K562 (cell line): ENCODE results near the gene HSPA1B. TPM values are rescaled to one million over a fixed set of nuclear protein-coding genes. Genes with fewer than 3 reads are reported as not detected.

ENCODE experiments used
- ATF6 ChIP-seq: sonication (generic); formaldehyde crosslinking; IDR thresholded peaks from 2 replicates; pipeline ENCODE4 v1.4.0; 2020; ENCODE audit warnings: mild to moderate bottlenecking, missing genetic modification reagents
- CBFB ChIP-seq: sonication (generic); formaldehyde crosslinking; IDR thresholded peaks from 2 replicates; pipeline ENCODE4 v1.4.0; 2020; ENCODE audit warnings: mild to moderate bottlenecking, missing genetic modification reagents
- CREB1 ChIP-seq, 2 experiments: sonication (generic) in 1 of 2; formaldehyde crosslinking in 1 of 2; IDR thresholded peaks; 2 replicates each; pipeline versions ENCODE4 v1.6.1 to v1.8.0; 2012 to 2022; ENCODE audit warnings: inconsistent platforms in 1 of 2, mild to moderate bottlenecking in 1 of 2, missing genetic modification reagents in 1 of 2, moderate library complexity in 1 of 2
- DNMT1 ChIP-seq: fragments of 450-650 bp; IDR thresholded peaks from 2 replicates; pipeline ENCODE4 v1.6.1; 2016; ENCODE audit warnings: antibody characterized with exemption, mild to moderate bottlenecking
- FOXK2 ChIP-seq, 2 experiments: fragments of 450-650 bp; IDR thresholded peaks in 1 of 2; conservative IDR thresholded peaks in 1 of 2; 2 replicates each; pipeline ENCODE4 v1.6.1; 2016; ENCODE audit warnings: low read depth in 2 of 2, mild to moderate bottlenecking in 1 of 2
- HNRNPH1 ChIP-seq: fragments of 200-400 bp; formaldehyde crosslinking; optimal IDR thresholded peaks from 2 replicates; pipeline ENCODE3; 2017; ENCODE audit warnings: low read depth, mild to moderate bottlenecking, low read length, moderate library complexity
- ILF3 ChIP-seq: fragments of 450-650 bp; IDR thresholded peaks from 2 replicates; pipeline ENCODE4 v1.6.1; 2018; ENCODE audit warnings: antibody characterized with exemption, mild to moderate bottlenecking, moderate library complexity, borderline replicate concordance
- KHSRP ChIP-seq: fragments of 450-650 bp; IDR thresholded peaks from 2 replicates; pipeline ENCODE4 v1.6.1; 2017
- MLLT1 ChIP-seq, 2 experiments: fragments of 450-650 bp; IDR thresholded peaks; 2 replicates each; pipeline ENCODE4 v1.6.1; 2016
- MYNN ChIP-seq, 2 experiments: sonication (generic); formaldehyde crosslinking in 1 of 2; IDR thresholded peaks; 2 replicates each; pipeline versions ENCODE4 v1.5.0 to v1.6.1; 2016 to 2020; ENCODE audit warnings: antibody characterized with exemption in 1 of 2, missing genetic modification reagents in 1 of 2
- NONO ChIP-seq, 2 experiments: fragments of 200-400 bp in 1 of 2; fragments of 450-650 bp in 1 of 2; formaldehyde crosslinking in 1 of 2; IDR thresholded peaks; 2 replicates each; pipeline ENCODE4 v1.6.1; 2017; ENCODE audit warnings: low read depth in 2 of 2, mild to moderate bottlenecking in 2 of 2, moderate library complexity in 2 of 2, low read length in 1 of 2
- PHB ChIP-seq: fragments of 250-450 bp; sonication (Bioruptor Pico); IDR thresholded peaks from 2 replicates; pipeline ENCODE4 v1.5.0; 2021
- PRMT5 ChIP-seq: sonication (generic); formaldehyde crosslinking; IDR thresholded peaks from 2 replicates; pipeline ENCODE4 v1.5.0; 2020; ENCODE audit warnings: missing genetic modification reagents
- SAP30 ChIP-seq: fragments of 200-600 bp; sonication (generic); IDR thresholded peaks from 2 replicates; pipeline ENCODE4 v1.6.1; 2012; ENCODE audit warnings: borderline replicate concordance, low read depth, mild to moderate bottlenecking, moderate library complexity, low read length, control low read depth, inconsistent platforms; ENCODE audit not compliant: insufficient read depth, poor library complexity, severe bottlenecking
- SNIP1 ChIP-seq: fragments of 450-650 bp; IDR thresholded peaks from 2 replicates; pipeline ENCODE4 v1.7.1; 2017; ENCODE audit warnings: low read depth, mild to moderate bottlenecking
- SREBF2 ChIP-seq: sonication (generic); formaldehyde crosslinking; IDR thresholded peaks from 2 replicates; pipeline ENCODE4 v1.4.0; 2020; ENCODE audit warnings: mild to moderate bottlenecking, missing genetic modification reagents
- TRIM28 ChIP-seq: fragments of 450-650 bp; IDR thresholded peaks from 2 replicates; pipeline ENCODE4 v1.6.1; 2017
- TSC22D4 ChIP-seq: fragments of 450-650 bp; IDR thresholded peaks from 2 replicates; pipeline ENCODE4 v1.6.1; 2016; ENCODE audit warnings: missing genetic modification characterization, missing biosample characterization, control low read depth
- XRCC3 ChIP-seq: fragments of 450-650 bp; IDR thresholded peaks from 2 replicates; pipeline ENCODE4 v1.6.1; 2017; ENCODE audit warnings: mild to moderate bottlenecking, moderate library complexity
- XRCC4 ChIP-seq: IDR thresholded peaks from one replicate; pipeline ENCODE4 v1.6.1; 2011; ENCODE audit not compliant: insufficient read depth, insufficient read length; ENCODE audit errors: extremely low read depth
- ZNF239 ChIP-seq: fragments of 250-450 bp; sonication (Bioruptor Pico); IDR thresholded peaks from 2 replicates; pipeline ENCODE4 v1.4.0; 2020; ENCODE audit warnings: mild to moderate bottlenecking
- ZNF274 ChIP-seq: IDR thresholded peaks from 2 replicates; pipeline ENCODE4 v1.6.1; 2011; ENCODE audit warnings: low read depth, mild to moderate bottlenecking, low read length, moderate library complexity, borderline replicate concordance
- ZNF436 ChIP-seq: fragments of 250-450, 450-650 bp; sonication (Bioruptor Pico); formaldehyde crosslinking; IDR thresholded peaks from 2 replicates; pipeline ENCODE4 v1.7.0; 2020; ENCODE audit warnings: mild to moderate bottlenecking
- ZNF589 ChIP-seq: fragments of 200-800 bp; sonication (Bioruptor generic); IDR thresholded peaks from 2 replicates; pipeline ENCODE4 v1.6.1; 2016; ENCODE audit warnings: low read depth, missing genetic modification characterization, missing compliant biosample characterization
- polyA plus RNA-seq, 8 experiments: library from polyadenylated mRNA; depleted of rRNA in 4 of 8; stranded (reverse) in 5 of 8; unstranded in 3 of 8; fragments of >200 nt; fragmentation: Nextera tagmentation in 2 of 8; fragmentation: Illumina TruSeq in 1 of 8; extraction: Ambion mirVana in 2 of 8; extraction: Trizol in 1 of 8; gene quantifications; 2 replicates each; pipeline versions ENCODE4 v1.2.1 to v1.2.3, GENCODE V29; 2011 to 2014; ENCODE audit warnings: inconsistent platforms in 1 of 8, missing spikeins in 1 of 8
- total RNA-seq, 7 experiments: library from RNA; depleted of rRNA in 6 of 7; stranded (reverse); fragments of >200 nt in 6 of 7; fragmentation: Illumina TruSeq in 2 of 7; extraction: Trizol in 2 of 7; gene quantifications; 2 replicates each; pipeline versions ENCODE4 v1.2.1 to v1.2.3, GENCODE V29; 2011 to 2021; ENCODE audit warnings: low replicate concordance in 1 of 7

Gene HSPA1B
- total and polyA plus RNA-seq, 9 of the 15 experiments (the other 6 are each of a cell fraction or from before 2014, with no cell fraction given) = 0.27 to 227 (median 51.2) TPM

DNA sequence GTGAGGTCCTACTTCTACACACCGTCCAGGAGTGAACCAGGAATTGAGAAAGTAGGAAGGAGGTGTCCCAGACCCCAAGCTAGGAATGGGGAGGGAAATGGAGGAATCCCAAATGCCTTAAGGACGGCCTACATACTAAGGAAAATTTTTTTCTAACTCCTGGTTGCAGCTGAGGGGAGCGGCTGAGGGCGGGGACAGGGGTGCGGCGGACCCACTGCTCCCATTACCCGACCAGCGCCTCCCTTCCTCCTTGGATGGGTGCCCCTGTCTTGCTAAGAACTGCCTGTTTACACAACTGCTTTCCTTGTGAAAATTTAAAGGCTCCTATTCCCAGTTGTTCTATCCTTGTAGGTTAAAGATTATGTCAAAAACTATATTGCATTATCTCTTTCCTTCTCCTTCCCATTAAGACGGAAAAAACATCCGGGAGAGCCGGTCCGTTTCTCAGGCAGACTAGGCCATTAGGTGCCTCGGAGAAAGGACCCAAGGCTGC lies 699 bp upstream of the HSPA1B start (continued):
- TF ChIP-seq ATF6 (CRISPR knock-in tag) (peak; percentile 41; the same call in 1 of the 2 replicates), FOXK2 (conservative IDR thresholded peaks at IDR 0.05 in 1 of 2, IDR thresholded peaks at IDR 0.05 in 1 of 2; ENCODE audit: low read depth in 2 of 2) (no peak), PRMT5 (CRISPR knock-in tag) (no peak), MLLT1 (IDR thresholded peaks at IDR 0.05) (no peak), ZNF239 (CRISPR knock-in tag) (no peak; the same call in 1 of the 2 replicates), ZNF436 (CRISPR knock-in tag) (peak; percentile 32; the same call in 1 of the 2 replicates), HNRNPH1 (no peak), KHSRP (no peak), SREBF2 (no peak), ILF3 (no peak), PHB (CRISPR knock-in tag) (0 out of 2 replicates have a peak, but pooled peaks have one; percentile 41), MYNN (IDR thresholded peaks at IDR 0.05) (no peak; the same call in 1 of the 2 replicates), MYNN (CRISPR knock-in tag; IDR thresholded peaks at IDR 0.05) (no peak), NONO (IDR thresholded peaks at IDR 0.05; ENCODE audit: low read depth in 2 of 2, low read length in 1 of 2) (no peak), ZNF274 (no peak), ZNF589 (CRISPR knock-in tag) (peak; percentile 77), CREB1 (IDR thresholded peaks at IDR 0.05) (no peak), CREB1 (CRISPR knock-in tag; IDR thresholded peaks at IDR 0.05) (no peak; the same call in 1 of the 2 replicates), XRCC4 (no peak), TSC22D4 (tag) (no peak), CBFB (CRISPR knock-in tag) (no peak), SNIP1 (no peak), SAP30 (no peak), XRCC3 (no peak), TRIM28 (peak; percentile 63; the same call in 1 of the 2 replicates), DNMT1 (0 out of 2 replicates have a peak, but pooled peaks have one; percentile 28)
